HepG2 (cell line): Measurements from ENCODE around the gene ZBTB7B. TPM values are rescaled to one million over a fixed set of nuclear protein-coding genes. Genes with fewer than 3 reads are reported as not detected.

ENCODE experiments used
- GFI1 ChIP-seq: sonication (generic); formaldehyde crosslinking; IDR thresholded peaks from 2 replicates; pipeline ENCODE4 v1.5.0; 2020; ENCODE audit warnings: missing genetic modification reagents, mild to moderate bottlenecking, borderline replicate concordance
- NFE2L2 ChIP-seq: fragments of 150-350 bp; IDR thresholded peaks from 2 replicates; pipeline ENCODE4 v1.6.1; 2014; ENCODE audit warnings: low read length
- NR2C2 ChIP-seq: sonication (generic); formaldehyde crosslinking; IDR thresholded peaks from 2 replicates; pipeline ENCODE4 v1.4.0; 2020; ENCODE audit warnings: missing genetic modification reagents, mild to moderate bottlenecking, moderate library complexity, borderline replicate concordance
- TAF15 ChIP-seq: fragments of 200-400 bp; formaldehyde crosslinking; IDR thresholded peaks from one replicate; pipeline ENCODE4 v1.6.1; 2018; ENCODE audit warnings: mild to moderate bottlenecking, low read depth, low read length; ENCODE audit not compliant: poor library complexity, severe bottlenecking
- ZMAT3 ChIP-seq: sonication (generic); formaldehyde crosslinking; conservative IDR thresholded peaks from 2 replicates; pipeline ENCODE4 v1.7.0; 2021; ENCODE audit warnings: missing genetic modification reagents
- ZNF367 ChIP-seq: sonication (generic); formaldehyde crosslinking; IDR thresholded peaks from 2 replicates; pipeline ENCODE4 v1.4.0; 2020; ENCODE audit warnings: missing genetic modification reagents, borderline replicate concordance
- ZNF704 ChIP-seq: sonication (generic); formaldehyde crosslinking; IDR thresholded peaks from 2 replicates; pipeline ENCODE4 v1.8.1; 2023; ENCODE audit warnings: mild to moderate bottlenecking, inconsistent platforms, moderate library complexity, missing genetic modification reagents, borderline replicate concordance
- ZNF737 ChIP-seq: sonication (generic); formaldehyde crosslinking; IDR thresholded peaks from 2 replicates; pipeline ENCODE4 v1.5.0; 2020; ENCODE audit warnings: missing genetic modification reagents, mild to moderate bottlenecking, borderline replicate concordance
- ZNF740 ChIP-seq: sonication (generic); formaldehyde crosslinking; IDR thresholded peaks from 2 replicates; pipeline ENCODE4 v1.4.0; 2020; ENCODE audit warnings: missing genetic modification reagents
- polyA plus RNA-seq, 8 experiments: library from polyadenylated mRNA; depleted of rRNA in 3 of 8; stranded (reverse) in 7 of 8; unstranded in 1 of 8; fragments of >200 nt; fragmentation: Illumina TruSeq in 4 of 8; extraction: Trizol in 4 of 8; gene quantifications; 2 replicates each; pipeline versions ENCODE4 v1.2.1 to v1.2.3, GENCODE V29; 2011 to 2016; ENCODE audit warnings: low read depth in 4 of 8, missing spikeins in 1 of 8, mixed read lengths in 1 of 8; ENCODE audit not compliant: insufficient read depth in 1 of 8
- total RNA-seq, 5 experiments: library from RNA; depleted of rRNA; stranded (reverse); fragments of >200 nt; fragmentation: Illumina TruSeq; extraction: Trizol; gene quantifications; 2 replicates each; pipeline ENCODE4 v1.2.3, GENCODE V29; 2016; ENCODE audit warnings: low read depth in 1 of 5
- TF ChIP-seq, protein P1 (sequence below): sonication (generic); formaldehyde crosslinking; IDR thresholded peaks from 2 replicates; pipeline ENCODE4 v1.4.0; 2020; ENCODE audit warnings: missing genetic modification reagents, mild to moderate bottlenecking, borderline replicate concordance
- TF ChIP-seq, protein P2 (sequence below): sonication (generic); formaldehyde crosslinking; IDR thresholded peaks from 2 replicates; pipeline ENCODE4 v1.5.1; 2020; ENCODE audit warnings: mild to moderate bottlenecking, missing genetic modification reagents, borderline replicate concordance
- TF ChIP-seq, protein P3 (sequence below): sonication (generic); formaldehyde crosslinking; IDR thresholded peaks from 2 replicates; pipeline ENCODE4 v1.5.1; 2020; ENCODE audit warnings: missing genetic modification reagents, mild to moderate bottlenecking, borderline replicate concordance
- TF ChIP-seq, protein P4 (sequence below): IDR thresholded peaks from 2 replicates; pipeline ENCODE4 v1.6.1; 2016; ENCODE audit warnings: control low read depth

ZBTB7B gene
- total and polyA plus RNA-seq, 2 of the 13 experiments (the other 11 are each of a cell fraction or from before 2014, with no cell fraction given), result 15.5 to 17.5 TPM

- TF ChIP-seq TAF15, result no peak
- TF ChIP-seq NFE2L2, result no peak
- TF ChIP-seq, protein P1, sequence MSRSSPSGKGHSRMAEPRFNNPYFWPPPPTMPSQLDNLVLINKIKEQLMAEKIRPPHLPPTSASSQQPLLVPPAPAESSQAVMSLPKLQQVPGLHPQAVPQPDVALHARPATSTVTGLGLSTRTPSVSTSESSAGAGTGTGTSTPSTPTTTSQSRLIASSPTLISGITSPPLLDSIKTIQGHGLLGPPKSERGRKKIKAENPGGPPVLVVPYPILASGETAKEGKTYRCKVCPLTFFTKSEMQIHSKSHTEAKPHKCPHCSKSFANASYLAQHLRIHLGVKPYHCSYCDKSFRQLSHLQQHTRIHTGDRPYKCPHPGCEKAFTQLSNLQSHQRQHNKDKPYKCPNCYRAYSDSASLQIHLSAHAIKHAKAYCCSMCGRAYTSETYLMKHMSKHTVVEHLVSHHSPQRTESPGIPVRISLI (CRISPR knock-in tag), result no peak
- no peak for TF ChIP-seq ZNF737 (CRISPR knock-in tag)
- TF ChIP-seq, protein P2, sequence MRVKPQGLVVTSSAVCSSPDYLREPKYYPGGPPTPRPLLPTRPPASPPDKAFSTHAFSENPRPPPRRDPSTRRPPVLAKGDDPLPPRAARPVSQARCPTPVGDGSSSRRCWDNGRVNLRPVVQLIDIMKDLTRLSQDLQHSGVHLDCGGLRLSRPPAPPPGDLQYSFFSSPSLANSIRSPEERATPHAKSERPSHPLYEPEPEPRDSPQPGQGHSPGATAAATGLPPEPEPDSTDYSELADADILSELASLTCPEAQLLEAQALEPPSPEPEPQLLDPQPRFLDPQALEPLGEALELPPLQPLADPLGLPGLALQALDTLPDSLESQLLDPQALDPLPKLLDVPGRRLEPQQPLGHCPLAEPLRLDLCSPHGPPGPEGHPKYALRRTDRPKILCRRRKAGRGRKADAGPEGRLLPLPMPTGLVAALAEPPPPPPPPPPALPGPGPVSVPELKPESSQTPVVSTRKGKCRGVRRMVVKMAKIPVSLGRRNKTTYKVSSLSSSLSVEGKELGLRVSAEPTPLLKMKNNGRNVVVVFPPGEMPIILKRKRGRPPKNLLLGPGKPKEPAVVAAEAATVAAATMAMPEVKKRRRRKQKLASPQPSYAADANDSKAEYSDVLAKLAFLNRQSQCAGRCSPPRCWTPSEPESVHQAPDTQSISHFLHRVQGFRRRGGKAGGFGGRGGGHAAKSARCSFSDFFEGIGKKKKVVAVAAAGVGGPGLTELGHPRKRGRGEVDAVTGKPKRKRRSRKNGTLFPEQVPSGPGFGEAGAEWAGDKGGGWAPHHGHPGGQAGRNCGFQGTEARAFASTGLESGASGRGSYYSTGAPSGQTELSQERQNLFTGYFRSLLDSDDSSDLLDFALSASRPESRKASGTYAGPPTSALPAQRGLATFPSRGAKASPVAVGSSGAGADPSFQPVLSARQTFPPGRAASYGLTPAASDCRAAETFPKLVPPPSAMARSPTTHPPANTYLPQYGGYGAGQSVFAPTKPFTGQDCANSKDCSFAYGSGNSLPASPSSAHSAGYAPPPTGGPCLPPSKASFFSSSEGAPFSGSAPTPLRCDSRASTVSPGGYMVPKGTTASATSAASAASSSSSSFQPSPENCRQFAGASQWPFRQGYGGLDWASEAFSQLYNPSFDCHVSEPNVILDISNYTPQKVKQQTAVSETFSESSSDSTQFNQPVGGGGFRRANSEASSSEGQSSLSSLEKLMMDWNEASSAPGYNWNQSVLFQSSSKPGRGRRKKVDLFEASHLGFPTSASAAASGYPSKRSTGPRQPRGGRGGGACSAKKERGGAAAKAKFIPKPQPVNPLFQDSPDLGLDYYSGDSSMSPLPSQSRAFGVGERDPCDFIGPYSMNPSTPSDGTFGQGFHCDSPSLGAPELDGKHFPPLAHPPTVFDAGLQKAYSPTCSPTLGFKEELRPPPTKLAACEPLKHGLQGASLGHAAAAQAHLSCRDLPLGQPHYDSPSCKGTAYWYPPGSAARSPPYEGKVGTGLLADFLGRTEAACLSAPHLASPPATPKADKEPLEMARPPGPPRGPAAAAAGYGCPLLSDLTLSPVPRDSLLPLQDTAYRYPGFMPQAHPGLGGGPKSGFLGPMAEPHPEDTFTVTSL (CRISPR knock-in tag), result no peak
- TF ChIP-seq NR2C2, result peak; percentile 35; the same call in 1 of the 2 replicates
- peak; percentile 96 for TF ChIP-seq ZNF740 (CRISPR knock-in tag)
- TF ChIP-seq, protein P3, sequence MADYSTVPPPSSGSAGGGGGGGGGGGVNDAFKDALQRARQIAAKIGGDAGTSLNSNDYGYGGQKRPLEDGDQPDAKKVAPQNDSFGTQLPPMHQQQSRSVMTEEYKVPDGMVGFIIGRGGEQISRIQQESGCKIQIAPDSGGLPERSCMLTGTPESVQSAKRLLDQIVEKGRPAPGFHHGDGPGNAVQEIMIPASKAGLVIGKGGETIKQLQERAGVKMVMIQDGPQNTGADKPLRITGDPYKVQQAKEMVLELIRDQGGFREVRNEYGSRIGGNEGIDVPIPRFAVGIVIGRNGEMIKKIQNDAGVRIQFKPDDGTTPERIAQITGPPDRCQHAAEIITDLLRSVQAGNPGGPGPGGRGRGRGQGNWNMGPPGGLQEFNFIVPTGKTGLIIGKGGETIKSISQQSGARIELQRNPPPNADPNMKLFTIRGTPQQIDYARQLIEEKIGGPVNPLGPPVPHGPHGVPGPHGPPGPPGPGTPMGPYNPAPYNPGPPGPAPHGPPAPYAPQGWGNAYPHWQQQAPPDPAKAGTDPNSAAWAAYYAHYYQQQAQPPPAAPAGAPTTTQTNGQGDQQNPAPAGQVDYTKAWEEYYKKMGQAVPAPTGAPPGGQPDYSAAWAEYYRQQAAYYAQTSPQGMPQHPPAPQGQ (CRISPR knock-in tag), result no peak
- no peak for TF ChIP-seq ZNF704 (CRISPR knock-in tag)
- TF ChIP-seq ZNF367, result no peak
- TF ChIP-seq, protein P4, sequence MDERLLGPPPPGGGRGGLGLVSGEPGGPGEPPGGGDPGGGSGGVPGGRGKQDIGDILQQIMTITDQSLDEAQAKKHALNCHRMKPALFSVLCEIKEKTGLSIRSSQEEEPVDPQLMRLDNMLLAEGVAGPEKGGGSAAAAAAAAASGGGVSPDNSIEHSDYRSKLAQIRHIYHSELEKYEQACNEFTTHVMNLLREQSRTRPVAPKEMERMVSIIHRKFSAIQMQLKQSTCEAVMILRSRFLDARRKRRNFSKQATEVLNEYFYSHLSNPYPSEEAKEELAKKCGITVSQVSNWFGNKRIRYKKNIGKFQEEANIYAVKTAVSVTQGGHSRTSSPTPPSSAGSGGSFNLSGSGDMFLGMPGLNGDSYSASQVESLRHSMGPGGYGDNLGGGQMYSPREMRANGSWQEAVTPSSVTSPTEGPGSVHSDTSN (CRISPR knock-in tag), result no peak
- 0 out of 2 replicates have a peak, but pooled peaks have one; percentile 29 for TF ChIP-seq ZMAT3 (CRISPR knock-in tag)
- TF ChIP-seq GFI1 (CRISPR knock-in tag), result no peak
Observed at GRCh38 chr1:155003766-155004351, 1.3 kb downstream of the ZBTB7B start (continued).
